ENCODE results near the gene PNLIP.

DNA sequence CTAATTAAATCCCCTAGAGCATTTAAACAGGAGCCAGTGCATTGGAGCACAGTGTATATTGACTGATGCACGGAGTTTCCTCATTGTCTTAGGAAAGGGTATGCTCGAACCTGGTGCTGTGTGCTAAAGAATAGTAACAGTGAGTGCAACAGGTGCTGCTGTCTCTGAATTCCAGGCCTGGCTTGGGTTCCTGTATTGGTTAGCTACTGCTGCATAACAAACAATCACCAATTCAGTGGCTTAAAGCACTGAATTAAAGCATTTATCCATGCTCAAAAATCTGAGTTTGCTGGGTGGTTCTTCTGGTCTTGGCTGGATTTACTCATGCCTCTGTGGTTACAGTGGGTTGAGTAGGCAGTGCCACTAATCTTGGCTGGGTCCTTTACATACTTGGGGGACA, 43.3 kb downstream of the PNLIP start:
- TF ChIP-seq EZH2 (IDR thresholded peaks at IDR 0.05) (no peak), FOXP2 (optimal IDR thresholded peaks at IDR 0.05; ENCODE audit: control extremely low read depth, extremely low read length, insufficient read depth) (no peak)

Data from SK-N-MC (cell line).